OCI-LY1 (cell line): ENCODE results near the gene HFE.

Source experiments
- CTCF ChIP-seq: fragments of 200-600 bp; sonication (generic), shearing (Covaris generic); IDR thresholded peaks from 2 replicates; pipeline ENCODE4 v1.5.1; 2017; ENCODE audit warnings: mild to moderate bottlenecking, antibody characterized with exemption, low read length, moderate library complexity, mixed read lengths
- EZH2 ChIP-seq: fragments of 200-600 bp; sonication (generic), shearing (Covaris generic); IDR thresholded peaks from 2 replicates; pipeline ENCODE4 v1.8.0; 2017; ENCODE audit warnings: borderline replicate concordance, mixed run types, mild to moderate bottlenecking, antibody characterized with exemption, low read length, moderate library complexity, mixed read lengths

DNA sequence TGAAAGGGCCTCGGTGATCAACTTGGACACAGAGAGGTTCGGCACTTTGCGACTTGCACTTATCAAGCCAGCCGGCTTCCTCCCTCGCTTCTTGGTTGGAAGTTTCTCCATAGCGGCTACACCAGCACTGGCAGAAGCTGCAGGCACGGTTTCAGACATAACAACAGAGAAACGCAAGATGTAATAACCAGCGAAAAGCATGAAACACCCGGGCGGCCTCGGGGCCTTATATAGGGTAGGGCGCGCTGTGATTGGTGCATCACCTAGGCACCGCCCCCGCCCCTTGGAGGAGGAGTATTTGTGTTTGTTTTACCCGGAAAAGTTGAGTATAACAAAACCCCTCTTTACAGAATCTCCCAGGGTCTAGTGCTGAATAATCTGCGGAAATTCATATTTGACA is 20.7 kb downstream of the HFE start:
- TF ChIP-seq CTCF (no peak), EZH2 (no peak)
